Measurements from ENCODE around the gene TTC33. TPM values are rescaled to one million over a fixed set of nuclear protein-coding genes. Genes with fewer than 3 reads are reported as not detected.

TTC33 gene
- total RNA-seq, 1 donor from 2014 or later, result 14.3 TPM

DNA sequence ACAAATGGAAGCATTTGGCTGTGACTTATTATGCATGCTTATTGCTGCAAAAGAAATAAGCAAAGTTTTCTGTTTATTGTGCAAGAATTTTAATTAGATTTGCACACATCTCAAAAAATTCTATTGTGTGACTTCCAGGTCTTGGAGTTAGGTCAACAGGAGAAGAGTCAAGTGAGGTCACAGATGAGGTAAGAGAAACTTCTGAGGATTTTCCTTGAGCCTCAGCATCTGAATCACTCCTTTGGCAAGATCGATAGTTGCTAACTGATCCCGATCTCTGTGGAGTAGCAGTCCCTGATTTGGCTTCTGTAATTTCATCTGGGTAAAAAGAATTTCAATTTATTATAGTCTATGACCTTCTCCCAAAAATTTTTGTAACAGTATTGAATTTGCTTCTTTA, 6.9 kb upstream of the TTC33 start:
- no peak overlapping the region for H3K4me3 ChIP-seq
- TF ChIP-seq, protein P1, sequence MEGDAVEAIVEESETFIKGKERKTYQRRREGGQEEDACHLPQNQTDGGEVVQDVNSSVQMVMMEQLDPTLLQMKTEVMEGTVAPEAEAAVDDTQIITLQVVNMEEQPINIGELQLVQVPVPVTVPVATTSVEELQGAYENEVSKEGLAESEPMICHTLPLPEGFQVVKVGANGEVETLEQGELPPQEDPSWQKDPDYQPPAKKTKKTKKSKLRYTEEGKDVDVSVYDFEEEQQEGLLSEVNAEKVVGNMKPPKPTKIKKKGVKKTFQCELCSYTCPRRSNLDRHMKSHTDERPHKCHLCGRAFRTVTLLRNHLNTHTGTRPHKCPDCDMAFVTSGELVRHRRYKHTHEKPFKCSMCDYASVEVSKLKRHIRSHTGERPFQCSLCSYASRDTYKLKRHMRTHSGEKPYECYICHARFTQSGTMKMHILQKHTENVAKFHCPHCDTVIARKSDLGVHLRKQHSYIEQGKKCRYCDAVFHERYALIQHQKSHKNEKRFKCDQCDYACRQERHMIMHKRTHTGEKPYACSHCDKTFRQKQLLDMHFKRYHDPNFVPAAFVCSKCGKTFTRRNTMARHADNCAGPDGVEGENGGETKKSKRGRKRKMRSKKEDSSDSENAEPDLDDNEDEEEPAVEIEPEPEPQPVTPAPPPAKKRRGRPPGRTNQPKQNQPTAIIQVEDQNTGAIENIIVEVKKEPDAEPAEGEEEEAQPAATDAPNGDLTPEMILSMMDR (IDR thresholded peaks at IDR 0.05; ENCODE audit: borderline replicate concordance), result no peak
- H3K36me3 ChIP-seq, result peaks cover 58% of the 10 kb centered on the region
- no peak for DNase-seq
- H3K4me1 ChIP-seq, result peaks cover 14% of the 10 kb centered on the region
- H3K27me3 ChIP-seq (ENCODE audit: low read depth), result no peaks in the 10 kb centered on the region
- intact Hi-C loops (cut with micrococcal nuclease), result no loop called here
- H3K27ac ChIP-seq (replicated peaks), result no peak overlapping the region
- H3K9me3 ChIP-seq (replicated peaks), result no peaks in the 10 kb centered on the region

DNA sequence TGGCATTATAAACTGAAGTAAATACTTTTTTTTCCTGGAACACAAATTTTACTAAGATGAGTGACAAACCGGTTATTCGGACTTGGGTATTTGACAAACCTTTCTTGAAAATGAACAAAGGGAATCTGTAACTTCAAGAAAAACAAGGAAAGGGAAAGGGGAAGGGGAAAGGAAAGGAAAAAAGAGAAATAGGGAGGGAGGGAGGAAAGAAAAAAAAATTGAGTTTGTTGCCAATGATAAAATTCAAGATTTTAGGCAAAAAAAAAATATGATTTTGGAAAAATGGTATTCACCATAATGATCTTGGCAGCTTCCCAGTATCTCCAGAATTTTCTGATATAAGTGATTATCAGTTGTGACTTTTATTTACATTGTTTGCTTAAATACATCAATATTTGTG, 1.6 kb upstream of the TTC33 start:
- TF ChIP-seq, protein P1 (IDR thresholded peaks at IDR 0.05; ENCODE audit: borderline replicate concordance), result no peak
- H3K4me3 ChIP-seq, result no peak overlapping the region
- H3K4me1 ChIP-seq, result peaks cover 42% of the 10 kb centered on the region
- no peak for DNase-seq
- intact Hi-C loops (cut with micrococcal nuclease), result loop anchor here (10.0 kb wide), 1 partner anchor 117 kb away; no protein-coding TSS in a partner anchor
- peaks cover 7% of the 10 kb centered on the region for H3K36me3 ChIP-seq
- no peaks in the 10 kb centered on the region for H3K9me3 ChIP-seq (replicated peaks)
- no peak overlapping the region for H3K27ac ChIP-seq (replicated peaks)
- no peaks in the 10 kb centered on the region for H3K27me3 ChIP-seq (ENCODE audit: low read depth)

DNA sequence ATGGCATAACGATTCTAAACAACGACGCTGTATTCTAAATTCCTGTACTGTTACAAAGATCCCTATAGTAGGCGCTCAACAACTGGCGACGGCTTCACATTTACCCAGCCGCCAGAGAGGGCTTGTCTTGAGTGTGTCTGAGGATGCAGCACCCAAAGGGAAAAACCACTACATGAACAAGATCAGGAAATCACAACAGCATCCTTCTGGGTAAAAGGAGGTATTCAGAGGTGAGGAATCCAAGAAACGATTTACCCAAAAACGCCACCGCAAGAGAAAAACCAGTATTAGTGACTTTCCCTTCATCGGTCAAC, 711 bp downstream of the TTC33 start:
- Histone ChIP-seq H3K27ac (replicated peaks) (peak overlapping the region; percentile 88), H3K4me1 (peaks cover 31% of the 10 kb centered on the region), H3K27me3 (ENCODE audit: low read depth) (no peaks in the 10 kb centered on the region), H3K4me3 (peak overlapping the region; percentile 87), H3K9me3 (replicated peaks) (peaks cover 5% of the 10 kb centered on the region), H3K36me3 (no peaks in the 10 kb centered on the region)
- peak; percentile 64 for DNase-seq
- intact Hi-C loops (cut with micrococcal nuclease), result loop anchor here (10.0 kb wide), 1 partner anchor 120 kb away; no protein-coding TSS in a partner anchor
- TF ChIP-seq, protein P1 (IDR thresholded peaks at IDR 0.05; ENCODE audit: borderline replicate concordance), result peak; percentile 70

DNA sequence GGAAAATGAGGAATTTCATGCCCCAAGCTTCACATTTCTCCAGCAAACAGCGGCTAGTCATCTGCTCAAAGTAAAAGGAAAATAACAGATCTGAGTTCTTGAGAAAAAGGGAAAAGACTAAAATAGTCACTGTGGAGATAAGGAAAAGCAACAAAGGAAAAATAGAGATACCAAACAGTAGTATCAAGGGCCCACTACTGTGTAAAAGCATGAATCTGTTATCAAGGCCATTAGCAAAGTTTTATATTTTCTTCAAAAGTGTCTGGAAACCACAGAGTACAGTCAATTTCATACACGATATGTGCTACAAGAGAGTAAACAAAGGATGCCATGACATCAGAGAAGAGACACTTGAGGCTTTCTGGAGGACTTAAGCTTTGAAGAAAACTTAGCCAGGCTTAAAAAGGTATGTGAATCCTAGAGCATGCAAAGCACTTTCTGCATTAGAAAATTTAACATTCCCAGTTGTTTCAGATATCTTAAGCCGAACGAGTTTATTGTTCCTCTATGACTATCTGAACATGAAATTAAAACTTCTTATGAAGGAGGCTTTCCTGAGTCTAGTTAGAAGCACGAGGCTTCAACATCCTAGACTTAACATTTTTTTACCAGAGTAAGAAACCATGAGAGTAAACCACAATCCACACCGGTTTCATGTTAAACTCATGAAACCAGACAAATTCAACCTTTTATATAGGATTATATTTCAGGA, 1.2 kb downstream of the TTC33 start:
- intact Hi-C loops (cut with micrococcal nuclease), result loop anchor here (10.0 kb wide), 1 partner anchor 120 kb away; no protein-coding TSS in a partner anchor
- no peak for DNase-seq
- Histone ChIP-seq H3K9me3 (replicated peaks) (peaks cover 5% of the 10 kb centered on the region), H3K4me1 (peaks cover 31% of the 10 kb centered on the region), H3K4me3 (peak overlapping the region; percentile 87), H3K36me3 (no peaks in the 10 kb centered on the region), H3K27ac (replicated peaks) (peak overlapping the region; percentile 88), H3K27me3 (ENCODE audit: low read depth) (no peaks in the 10 kb centered on the region)
- TF ChIP-seq, protein P1 (IDR thresholded peaks at IDR 0.05; ENCODE audit: borderline replicate concordance), result no peak

DNA sequence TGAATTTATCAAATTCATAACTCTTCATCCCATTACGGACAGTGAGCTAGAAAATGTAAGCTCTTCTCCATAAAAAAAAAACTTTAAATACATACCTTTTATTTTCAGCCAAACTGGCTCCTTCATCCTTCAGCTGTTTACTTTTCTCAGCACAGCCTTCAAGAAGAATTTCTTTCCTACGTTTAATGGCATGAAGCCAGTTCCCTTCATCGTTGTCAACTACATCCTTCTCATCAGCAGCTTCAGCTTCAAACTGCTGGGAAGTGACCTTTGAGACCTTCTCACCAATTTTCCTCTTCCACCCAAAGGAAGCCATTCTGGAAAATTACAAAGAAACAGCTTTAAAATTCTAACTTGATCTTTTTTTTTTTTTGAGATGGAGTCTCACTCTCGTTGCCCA, 9.1 kb downstream of the TTC33 start:
- DNase-seq, result no peak
- TF ChIP-seq, protein P1 (IDR thresholded peaks at IDR 0.05; ENCODE audit: borderline replicate concordance), result no peak
- no peaks in the 10 kb centered on the region for H3K27me3 ChIP-seq (ENCODE audit: low read depth)
- intact Hi-C loops (cut with micrococcal nuclease), result no loop called here
- H3K4me1 ChIP-seq, result peaks cover 14% of the 10 kb centered on the region
- peaks cover 7% of the 10 kb centered on the region for H3K36me3 ChIP-seq
- H3K9me3 ChIP-seq (replicated peaks), result peaks cover 5% of the 10 kb centered on the region
- no peak overlapping the region for H3K27ac ChIP-seq (replicated peaks)
- no peak overlapping the region for H3K4me3 ChIP-seq
